Large intestine (tissue), 3 donors: Measurements from ENCODE around the gene ZNF618. TPM values are rescaled to one million over a fixed set of nuclear protein-coding genes. Genes with fewer than 3 reads are reported as not detected.

Source experiments
- DNase-seq, 2 donors: peaks; one replicate each; pipeline versions ENCODE4 v3.0.0 to v3.0.0-alpha.2; 2013
- H3K27ac ChIP-seq: one replicate; pipeline ENCODE4 v1.5.1; 2013; ENCODE audit warnings: low read length
- H3K27me3 ChIP-seq: 2 replicates; pipeline ENCODE4 v1.6.1; 2013; ENCODE audit warnings: low read length; ENCODE audit not compliant: control insufficient read depth, insufficient read depth
- H3K36me3 ChIP-seq: 2 replicates; pipeline ENCODE4 v1.6.1; 2013; ENCODE audit warnings: low read length; ENCODE audit not compliant: control insufficient read depth, insufficient read depth
- H3K4me1 ChIP-seq: one replicate; pipeline ENCODE4 v1.6.1; 2013; ENCODE audit warnings: low read length; ENCODE audit not compliant: control insufficient read depth, insufficient read depth
- H3K4me3 ChIP-seq: one replicate; pipeline ENCODE4 v1.5.1; 2013; ENCODE audit warnings: low read length
- H3K9me3 ChIP-seq: one replicate; pipeline ENCODE4 v1.6.1; 2013; ENCODE audit warnings: mild to moderate bottlenecking, low read depth, low read length, moderate library complexity; ENCODE audit not compliant: control insufficient read depth
- WGBS: methylation state at CpG from one replicate; pipeline ENCODE4 v1.1.5; 2013; ENCODE audit warnings: low lambda C conversion rate; ENCODE audit not compliant: insufficient coverage; 5-methylcytosine and 5-hydroxymethylcytosine counted together
- polyA plus RNA-seq: library from polyadenylated mRNA; unstranded; fragments of 120-200 nt; gene quantifications from one replicate; pipeline ENCODE4 v1.2.1, GENCODE V29; 2013

ZNF618 gene
- polyA plus RNA-seq, 1 donor, result 8.1 TPM

GRCh38 chr9:113986931-113987330 is 110.8 kb downstream of the ZNF618 start:
- DNase-seq, result no peak
- Histone ChIP-seq H3K9me3 (no peaks in the 10 kb centered on the region), H3K27ac (no peak overlapping the region), H3K27me3 (no peaks in the 10 kb centered on the region), H3K36me3 (peaks cover 22% of the 10 kb centered on the region), H3K4me1 (no peaks in the 10 kb centered on the region), H3K4me3 (no peak overlapping the region)
- no CpG with 5 or more reads among the region's 1 CpG for WGBS

DNA sequence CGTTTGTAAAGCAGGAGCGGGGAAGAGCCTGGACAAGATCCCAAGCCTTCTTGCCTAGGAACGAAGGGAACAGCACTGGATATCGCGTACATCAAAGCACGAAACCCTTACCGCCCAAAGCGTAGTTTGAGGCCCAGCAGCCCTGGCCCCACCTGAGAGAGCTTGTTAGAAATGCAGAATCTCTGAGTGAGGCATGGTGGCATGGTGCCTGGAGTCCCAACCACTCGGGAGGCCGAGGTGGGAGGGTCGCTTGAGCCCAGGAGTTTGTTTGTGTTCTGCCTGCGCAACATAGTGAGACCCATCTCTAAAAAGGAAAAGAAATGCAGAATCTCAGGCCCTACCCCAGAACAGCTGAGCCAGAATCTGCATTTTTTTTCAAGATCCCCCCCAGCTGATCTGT is 111.4 kb downstream of the ZNF618 start:
- DNase-seq, result no peak
- H3K27me3 ChIP-seq, result no peaks in the 10 kb centered on the region
- WGBS, result no CpG with 5 or more reads among the region's 12 CpGs
- no peak overlapping the region for H3K27ac ChIP-seq
- no peaks in the 10 kb centered on the region for H3K9me3 ChIP-seq
- H3K4me3 ChIP-seq, result no peak overlapping the region
- H3K4me1 ChIP-seq, result no peaks in the 10 kb centered on the region
- H3K36me3 ChIP-seq, result peaks cover 22% of the 10 kb centered on the region

GRCh38 chr9:113988385-113989016 is 112.4 kb downstream of the ZNF618 start:
- Histone ChIP-seq H3K4me3 (no peak overlapping the region), H3K9me3 (no peaks in the 10 kb centered on the region), H3K27me3 (no peaks in the 10 kb centered on the region), H3K4me1 (no peaks in the 10 kb centered on the region), H3K36me3 (peaks cover 22% of the 10 kb centered on the region), H3K27ac (no peak overlapping the region)
- DNase-seq, result no peak
- no CpG with 5 or more reads among the region's 23 CpGs for WGBS

DNA sequence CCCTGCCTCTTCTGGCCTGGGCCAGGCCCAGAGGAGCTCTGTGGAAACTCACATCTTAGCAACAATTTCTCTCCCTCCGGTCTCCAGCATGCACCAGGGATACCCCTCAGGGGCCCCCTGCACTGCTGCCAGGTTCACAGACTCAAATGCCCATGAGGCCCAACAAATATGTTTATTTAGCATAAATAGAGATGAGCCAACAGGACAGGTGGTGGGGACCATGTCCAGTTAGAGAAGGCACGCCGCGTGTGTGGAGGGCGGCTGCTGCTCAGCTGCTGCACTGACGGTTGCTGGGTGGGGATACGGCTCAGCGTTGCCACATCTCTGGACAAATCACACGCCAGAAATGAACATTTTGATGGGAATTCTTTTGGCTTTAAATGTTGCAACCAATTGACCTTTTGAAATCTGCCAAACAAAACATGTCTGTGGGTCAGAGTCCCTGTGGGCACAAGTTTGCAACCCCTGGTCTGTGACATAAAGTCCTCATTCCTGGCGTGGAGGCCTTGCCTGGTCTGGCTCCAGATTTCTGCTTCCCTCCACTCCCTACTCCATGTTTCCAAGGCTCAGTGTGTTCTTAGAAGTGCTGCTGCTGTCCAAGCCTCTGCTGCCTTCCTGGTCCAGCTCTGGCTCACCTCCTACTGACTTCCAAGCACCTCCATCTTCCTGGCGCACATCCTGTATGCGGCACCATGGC is 113.1 kb downstream of the ZNF618 start:
- H3K4me1 ChIP-seq, result no peaks in the 10 kb centered on the region
- peaks cover 22% of the 10 kb centered on the region for H3K36me3 ChIP-seq
- DNase-seq, result no peak
- H3K27ac ChIP-seq, result no peak overlapping the region
- no peak overlapping the region for H3K4me3 ChIP-seq
- H3K27me3 ChIP-seq, result no peaks in the 10 kb centered on the region
- WGBS, result no CpG with 5 or more reads among the region's 12 CpGs
- no peaks in the 10 kb centered on the region for H3K9me3 ChIP-seq

DNA sequence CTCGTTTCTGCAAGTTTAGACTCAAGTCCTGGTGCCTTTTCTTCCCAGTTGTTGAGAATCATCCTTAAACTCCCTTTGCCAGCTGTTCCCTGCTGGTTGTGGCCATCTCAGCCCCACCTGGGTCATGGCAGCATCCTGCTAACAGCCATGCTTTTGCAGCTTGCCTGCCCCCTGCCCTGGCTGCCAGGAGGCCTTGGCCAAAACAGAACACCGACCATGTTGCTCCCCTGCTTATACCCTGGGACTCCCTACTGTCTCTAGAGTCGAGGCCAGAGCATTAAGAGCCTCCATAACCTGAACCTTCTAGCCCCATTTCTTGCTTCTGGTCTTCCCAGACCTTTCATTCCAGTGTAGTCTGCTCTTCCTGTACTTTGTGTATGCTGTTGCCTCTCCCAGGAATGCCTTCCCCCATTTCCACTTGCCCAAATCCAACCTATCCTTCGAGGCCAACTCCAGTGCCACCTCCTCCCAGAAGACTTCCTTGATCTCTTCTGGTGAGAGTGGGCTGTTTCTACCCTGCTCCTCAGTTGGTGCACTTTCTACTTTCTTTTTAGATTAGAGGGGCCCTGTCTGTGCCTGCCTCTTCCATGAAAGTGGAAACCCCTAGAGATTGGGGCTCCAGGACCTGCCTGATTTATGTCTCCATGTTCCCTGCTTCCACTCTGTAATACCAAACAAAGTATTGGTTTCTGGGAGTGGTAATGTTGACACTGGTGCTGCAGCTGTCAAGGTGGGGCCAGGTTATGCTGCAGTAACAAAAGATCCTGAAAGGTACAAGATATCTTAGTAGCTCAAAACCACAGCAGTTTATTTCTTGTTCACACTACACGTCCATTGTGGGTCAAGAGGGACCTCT is 113.8 kb downstream of the ZNF618 start:
- no peaks in the 10 kb centered on the region for H3K9me3 ChIP-seq
- no peaks in the 10 kb centered on the region for H3K27me3 ChIP-seq
- peaks cover 22% of the 10 kb centered on the region for H3K36me3 ChIP-seq
- no peak for DNase-seq
- 83% methylated on average over 1 of the region's 5 CpGs for WGBS
- H3K4me1 ChIP-seq, result no peaks in the 10 kb centered on the region
- H3K27ac ChIP-seq, result no peak overlapping the region
- H3K4me3 ChIP-seq, result no peak overlapping the region

DNA sequence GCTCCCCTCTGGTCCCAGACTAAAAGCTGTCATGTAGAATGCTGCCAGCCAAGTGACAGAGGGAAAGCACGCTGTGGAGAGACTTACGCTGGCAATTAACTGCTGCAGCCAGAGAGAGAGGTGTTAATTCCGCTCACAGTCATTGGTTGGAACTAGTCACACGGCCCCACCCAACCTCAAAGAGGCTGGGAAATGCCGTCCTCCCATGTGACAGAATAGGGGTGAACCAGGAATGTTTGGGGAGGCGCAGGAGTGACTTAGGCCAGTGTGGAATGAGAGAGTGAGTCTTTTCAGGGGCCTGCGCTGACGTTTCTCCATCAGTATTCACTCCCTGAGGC is 114.4 kb downstream of the ZNF618 start:
- H3K4me1 ChIP-seq, result no peaks in the 10 kb centered on the region
- DNase-seq, result no peak
- no CpG with 5 or more reads among the region's 8 CpGs for WGBS

DNA sequence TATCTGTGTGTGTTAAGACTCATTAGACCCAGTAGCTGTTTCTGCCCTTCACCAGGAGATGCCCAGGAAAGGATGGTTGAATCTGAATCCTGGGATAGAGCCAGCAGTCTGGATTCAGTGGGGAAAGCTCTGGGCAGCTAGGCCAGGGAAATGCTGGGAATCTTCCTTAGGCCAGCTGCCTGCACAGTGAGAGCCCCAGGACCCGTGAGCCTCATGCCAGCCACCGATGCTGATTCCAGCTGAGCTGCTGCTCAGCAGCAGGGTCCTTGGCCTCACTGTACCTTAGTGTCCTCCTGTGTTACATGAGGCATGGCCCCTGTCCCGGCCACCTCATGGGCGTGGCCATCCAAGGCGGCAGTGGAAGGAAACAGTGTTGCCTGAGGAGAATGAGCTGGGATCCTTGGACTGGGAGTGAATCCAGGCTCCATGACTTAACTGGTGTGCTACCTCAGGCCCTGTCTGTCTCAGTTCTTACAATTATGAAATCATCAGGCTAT is 114.9 kb downstream of the ZNF618 start:
- no CpG with 5 or more reads among the region's 5 CpGs for WGBS
- H3K27me3 ChIP-seq, result no peaks in the 10 kb centered on the region
- no peak overlapping the region for H3K27ac ChIP-seq
- DNase-seq, result no peak
- H3K4me1 ChIP-seq, result no peaks in the 10 kb centered on the region
- peaks cover 22% of the 10 kb centered on the region for H3K36me3 ChIP-seq
- no peak overlapping the region for H3K4me3 ChIP-seq
- H3K9me3 ChIP-seq, result no peaks in the 10 kb centered on the region

More for the DNA sequence above, 114.4 kb downstream of the ZNF618 start:
- no peak overlapping the region for H3K27ac ChIP-seq
- no peaks in the 10 kb centered on the region for H3K9me3 ChIP-seq
- no peak overlapping the region for H3K4me3 ChIP-seq
- peaks cover 22% of the 10 kb centered on the region for H3K36me3 ChIP-seq
- H3K27me3 ChIP-seq, result no peaks in the 10 kb centered on the region

DNA sequence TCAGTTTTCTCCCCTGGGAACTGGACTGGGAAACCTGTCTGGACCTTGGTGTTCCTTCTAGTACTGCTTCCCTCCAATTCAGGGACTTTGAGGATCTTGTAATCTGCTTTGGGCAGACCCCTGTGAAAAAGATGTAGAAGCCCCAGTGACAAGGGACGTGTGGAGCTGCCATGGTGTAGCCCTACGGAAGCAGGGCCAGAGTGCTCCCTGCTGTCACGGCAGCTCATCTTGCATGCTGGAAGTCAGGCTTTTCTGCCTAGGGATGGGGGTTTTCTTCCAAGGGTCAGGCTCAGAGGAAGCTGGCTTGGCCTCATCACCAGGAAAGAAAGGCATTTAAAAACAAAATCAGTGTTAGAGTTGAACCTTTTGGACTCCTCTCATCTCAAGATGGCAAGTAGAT is 115.6 kb downstream of the ZNF618 start:
- Histone ChIP-seq H3K4me3 (no peak overlapping the region), H3K27ac (no peak overlapping the region), H3K4me1 (no peaks in the 10 kb centered on the region), H3K9me3 (no peaks in the 10 kb centered on the region), H3K36me3 (peaks cover 23% of the 10 kb centered on the region), H3K27me3 (no peaks in the 10 kb centered on the region)
- no CpG with 5 or more reads among the region's 3 CpGs for WGBS
- no peak for DNase-seq

DNA sequence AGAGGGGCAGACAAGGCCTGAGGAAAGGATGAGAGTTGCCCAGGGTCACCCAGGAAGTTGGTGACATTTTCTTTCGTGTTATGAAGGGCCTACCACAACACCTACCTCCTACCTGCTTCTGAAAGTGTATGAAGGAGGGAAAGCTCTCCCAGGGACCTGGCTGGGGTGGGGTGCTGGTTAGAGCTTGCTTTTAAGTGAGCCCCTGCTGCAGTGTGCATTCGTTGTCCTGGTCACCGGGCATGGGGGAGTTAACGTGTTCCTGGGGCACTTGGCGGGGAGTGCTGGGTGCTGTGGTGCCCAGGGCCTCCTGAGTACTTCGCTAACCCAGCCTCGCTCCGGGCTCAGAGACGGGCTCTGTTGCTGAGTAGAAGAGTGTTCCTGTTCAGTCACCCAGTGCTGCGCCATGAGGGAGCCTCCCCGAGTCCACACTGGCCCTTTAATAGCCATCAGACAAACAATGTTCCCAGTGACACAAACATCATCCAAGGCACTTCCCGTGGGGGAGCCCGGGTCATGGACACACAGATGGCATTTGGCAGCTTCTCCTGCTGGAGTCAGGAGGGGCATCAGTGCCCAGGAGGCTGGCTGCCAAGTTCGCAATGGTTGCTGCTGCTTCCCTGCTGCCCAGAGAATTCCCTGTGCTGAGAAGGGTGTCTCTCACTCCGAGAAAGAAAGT is 116.3 kb downstream of the ZNF618 start:
- no peaks in the 10 kb centered on the region for H3K27me3 ChIP-seq
- H3K4me3 ChIP-seq, result no peak overlapping the region
- H3K27ac ChIP-seq, result no peak overlapping the region
- DNase-seq, result no peak
- H3K4me1 ChIP-seq, result no peaks in the 10 kb centered on the region
- H3K36me3 ChIP-seq, result peaks cover 24% of the 10 kb centered on the region
- WGBS, result 100% methylated on average over 1 of the region's 15 CpGs
- no peaks in the 10 kb centered on the region for H3K9me3 ChIP-seq

- no CpG with 5 or more reads among the region's 6 CpGs for WGBS
- Histone ChIP-seq H3K9me3 (no peaks in the 10 kb centered on the region), H3K27me3 (no peaks in the 10 kb centered on the region), H3K4me3 (no peak overlapping the region), H3K4me1 (no peaks in the 10 kb centered on the region), H3K36me3 (peaks cover 24% of the 10 kb centered on the region), H3K27ac (no peak overlapping the region)
- no peak for DNase-seq
Measured at GRCh38 chr9:113992994-113993393, 116.9 kb downstream of the ZNF618 start.
